ENCODE measurements around the gene TBX5. TPM values are rescaled to one million over a fixed set of nuclear protein-coding genes. Genes with fewer than 3 reads are reported as not detected.

Gene TBX5
- total RNA-seq, 4 donors from 2014 or later = 8.6 to 38.8 (median 28.0) TPM

DNA sequence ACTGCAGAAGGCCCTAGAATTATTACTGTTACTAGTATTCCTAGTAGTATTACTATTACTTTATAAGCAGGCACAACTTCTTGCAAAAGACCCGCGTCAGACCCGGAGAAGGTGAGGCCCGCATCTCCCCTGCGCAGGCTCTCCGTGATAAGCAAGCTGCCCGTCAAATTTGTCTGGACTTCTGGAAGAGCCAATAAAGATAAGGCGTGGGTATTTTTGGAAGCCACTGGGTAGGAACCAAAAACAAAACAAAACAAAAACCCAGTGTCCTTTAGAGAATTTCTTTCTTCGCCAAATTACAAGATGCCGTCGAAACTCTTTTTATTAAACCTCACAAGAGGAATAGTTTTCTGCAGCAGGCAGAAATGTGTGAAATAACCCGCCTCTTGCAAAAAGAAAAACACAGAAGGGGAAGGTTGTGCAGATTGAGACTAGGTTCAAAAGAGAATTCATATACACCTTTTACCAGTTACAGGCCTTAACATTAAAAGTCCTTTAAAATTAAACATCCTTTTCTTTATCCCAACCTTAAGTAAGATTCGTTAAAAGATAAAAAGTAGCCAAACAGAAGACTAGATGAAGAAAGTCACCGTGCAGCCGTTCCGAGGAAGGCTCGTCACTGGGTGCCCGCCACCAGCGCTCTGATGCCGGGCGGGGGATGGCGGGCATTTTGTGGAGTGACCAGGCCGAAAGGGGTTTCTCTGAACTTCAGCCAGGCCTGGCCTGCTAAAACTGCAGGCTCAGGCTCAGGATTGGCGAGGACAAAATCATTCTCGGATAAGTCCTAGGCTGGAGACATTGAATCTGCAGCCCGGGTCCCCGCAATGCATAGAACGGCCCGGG is 1.6 kb downstream of the TBX5 start:
- peaks cover 32% of the 10 kb centered on the region for H3K27me3 ChIP-seq
- H3K27ac ChIP-seq = peak overlapping the region; percentile 64 to 94 (median 92)

DNA sequence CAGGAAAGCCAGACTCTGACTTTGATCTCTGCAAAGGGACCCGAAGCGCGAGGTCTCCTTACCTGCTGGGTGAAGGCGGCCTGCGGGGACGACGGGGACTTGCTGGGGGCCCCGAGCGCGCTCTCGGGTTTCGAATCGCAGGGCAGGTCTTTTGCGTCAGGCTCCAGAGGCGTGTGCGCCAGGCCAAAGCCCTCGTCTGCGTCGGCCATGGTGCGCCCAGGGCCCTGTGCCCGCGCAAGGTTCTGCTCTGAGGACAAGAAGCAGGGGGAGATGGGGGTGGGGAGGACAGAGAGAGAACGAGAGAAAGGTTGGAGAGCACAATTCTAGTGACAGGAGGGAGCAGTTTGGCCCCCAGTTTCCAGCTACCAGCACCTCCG is 2.3 kb downstream of the TBX5 start:
- Histone ChIP-seq H3K27ac (peak overlapping the region; percentile 64 to 94 (median 92)), H3K4me3 (peak overlapping the region; percentile 32 to 67), H3K9me3 (no peaks in the 10 kb centered on the region), H3K4me1 (peaks cover 0 to 58% (median 12%) of the 10 kb centered on the region in 3 donors), H3K27me3 (peaks cover 32% of the 10 kb centered on the region), H3K36me3 (peaks cover 0 to 3% of the 10 kb centered on the region in 2 donors)
- WGBS, 2 donors (ENCODE audit: low coverage in 1 of 2) = 0 to 55% methylated on average over 3 to 16 of the region's 24 CpGs
- no peak for ATAC-seq
- TF ChIP-seq POLR2A (IDR thresholded peaks at IDR 0.05) = no peak
- TF ChIP-seq, protein P1, sequence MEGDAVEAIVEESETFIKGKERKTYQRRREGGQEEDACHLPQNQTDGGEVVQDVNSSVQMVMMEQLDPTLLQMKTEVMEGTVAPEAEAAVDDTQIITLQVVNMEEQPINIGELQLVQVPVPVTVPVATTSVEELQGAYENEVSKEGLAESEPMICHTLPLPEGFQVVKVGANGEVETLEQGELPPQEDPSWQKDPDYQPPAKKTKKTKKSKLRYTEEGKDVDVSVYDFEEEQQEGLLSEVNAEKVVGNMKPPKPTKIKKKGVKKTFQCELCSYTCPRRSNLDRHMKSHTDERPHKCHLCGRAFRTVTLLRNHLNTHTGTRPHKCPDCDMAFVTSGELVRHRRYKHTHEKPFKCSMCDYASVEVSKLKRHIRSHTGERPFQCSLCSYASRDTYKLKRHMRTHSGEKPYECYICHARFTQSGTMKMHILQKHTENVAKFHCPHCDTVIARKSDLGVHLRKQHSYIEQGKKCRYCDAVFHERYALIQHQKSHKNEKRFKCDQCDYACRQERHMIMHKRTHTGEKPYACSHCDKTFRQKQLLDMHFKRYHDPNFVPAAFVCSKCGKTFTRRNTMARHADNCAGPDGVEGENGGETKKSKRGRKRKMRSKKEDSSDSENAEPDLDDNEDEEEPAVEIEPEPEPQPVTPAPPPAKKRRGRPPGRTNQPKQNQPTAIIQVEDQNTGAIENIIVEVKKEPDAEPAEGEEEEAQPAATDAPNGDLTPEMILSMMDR (IDR thresholded peaks at IDR 0.05) = no peak
- TF ChIP-seq EP300 (IDR thresholded peaks at IDR 0.05) = no peak
- no peak for TF ChIP-seq POLR2AphosphoS5 (IDR thresholded peaks at IDR 0.05)

More for the DNA sequence above, 1.6 kb downstream of the TBX5 start:
- WGBS, 2 donors (ENCODE audit: low coverage in 1 of 2) = 13 to 28% methylated on average over 23 to 26 of the region's 29 CpGs
- Histone ChIP-seq H3K9me3 (no peaks in the 10 kb centered on the region), H3K4me1 (peaks cover 0 to 54% (median 12%) of the 10 kb centered on the region in 3 donors), H3K4me3 (peak overlapping the region; percentile 32 to 67), H3K36me3 (no peaks in the 10 kb centered on the region)
- ATAC-seq = no peak
- TF ChIP-seq EP300 (IDR thresholded peaks at IDR 0.05) (no peak), POLR2AphosphoS5 (IDR thresholded peaks at IDR 0.05) (no peak), POLR2A (IDR thresholded peaks at IDR 0.05) (no peak)
- TF ChIP-seq, protein P1 (IDR thresholded peaks at IDR 0.05) = no peak

DNA sequence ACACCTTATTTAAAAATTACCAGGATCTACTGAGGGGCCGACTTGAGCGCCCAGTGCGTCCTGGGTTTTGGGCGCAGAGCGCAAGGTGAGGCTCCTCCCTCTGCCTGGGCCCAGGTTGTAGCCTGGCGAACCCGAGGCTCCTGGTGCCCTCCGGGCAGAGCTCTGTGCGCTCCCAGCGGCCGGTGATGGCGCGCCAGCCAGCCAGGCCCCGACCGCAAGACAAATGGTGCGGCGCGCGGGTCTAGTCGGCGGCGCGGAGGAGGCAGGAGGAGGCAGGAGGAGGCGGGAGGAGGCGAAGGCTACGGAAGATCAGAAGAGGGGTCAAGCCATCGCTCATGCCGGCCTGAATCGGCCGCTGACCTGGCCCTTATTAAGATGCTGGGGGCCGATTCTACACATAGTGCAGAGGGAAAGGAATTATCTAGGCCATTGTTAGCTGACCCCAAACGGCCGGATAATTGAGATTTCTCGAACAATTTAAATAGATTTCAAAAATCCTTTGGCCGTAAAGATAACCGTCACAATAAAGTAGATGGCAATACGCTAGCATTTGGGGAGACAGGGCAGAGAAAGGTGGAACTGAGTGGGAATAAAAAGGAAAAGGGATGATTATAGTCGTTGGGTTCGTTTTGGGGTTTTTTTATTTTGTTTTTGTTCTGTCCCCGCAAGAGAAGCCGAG is 2.8 kb downstream of the TBX5 start:
- Histone ChIP-seq H3K27ac (peak overlapping the region; percentile 64 to 94 (median 92)), H3K27me3 (peaks cover 32% of the 10 kb centered on the region), H3K9me3 (no peaks in the 10 kb centered on the region), H3K4me3 (peak overlapping the region; percentile 32 to 67), H3K36me3 (peaks cover 0 to 9% of the 10 kb centered on the region in 2 donors), H3K4me1 (peaks cover 0 to 61% (median 12%) of the 10 kb centered on the region in 3 donors)
- TF ChIP-seq, protein P1 (IDR thresholded peaks at IDR 0.05) = peak in 3 of 4 experiments; percentile 49 to 67 (median 62)
- TF ChIP-seq POLR2AphosphoS5 (IDR thresholded peaks at IDR 0.05) (no peak), EP300 (IDR thresholded peaks at IDR 0.05) (no peak), POLR2A (IDR thresholded peaks at IDR 0.05) (peak in 1 of 2 donors; percentile 20)
- ATAC-seq = peak; percentile 59
- 12 to 51% methylated on average over 16 to 22 of the region's 41 CpGs for WGBS, 2 donors (ENCODE audit: low coverage in 1 of 2)

DNA sequence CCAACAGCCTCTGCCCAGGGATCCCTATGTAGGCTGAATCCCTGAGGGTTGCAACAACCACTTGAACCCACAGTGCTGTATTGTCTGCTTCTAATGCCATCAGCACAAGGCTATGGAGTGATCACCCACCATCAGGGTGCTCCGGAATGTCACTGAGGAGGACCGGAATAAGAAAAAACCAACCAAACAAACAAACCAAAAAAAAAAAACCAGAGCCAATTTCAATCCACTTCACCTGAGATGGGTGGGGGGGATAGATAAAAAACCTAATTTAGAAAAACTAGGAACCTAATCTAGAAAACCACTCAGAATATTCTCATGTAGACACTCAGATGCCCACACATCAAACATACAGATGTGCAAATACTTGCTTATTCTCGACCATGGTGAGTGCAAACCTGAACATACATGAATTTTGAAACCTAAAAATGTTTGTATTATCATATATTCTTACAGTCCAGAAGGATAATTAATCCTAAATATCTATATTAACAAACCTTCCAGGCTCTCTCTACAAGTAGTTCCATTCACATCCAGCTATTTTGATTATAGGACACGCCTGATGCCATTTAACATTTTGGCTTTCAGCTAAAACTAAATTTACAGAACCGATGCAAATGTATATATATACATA is 3.7 kb downstream of the TBX5 start:
- no peak for TF ChIP-seq EP300 (IDR thresholded peaks at IDR 0.05)
- H3K27me3 ChIP-seq = peaks cover 26% of the 10 kb centered on the region
- H3K4me1 ChIP-seq = peaks cover 0 to 70% (median 12%) of the 10 kb centered on the region in 3 donors
- no peak for ATAC-seq
- WGBS, 2 donors (ENCODE audit: low coverage in 1 of 2) = 25 to 66% methylated on average over 3 to 5 of the region's 5 CpGs
- H3K36me3 ChIP-seq = peaks cover 0 to 16% of the 10 kb centered on the region in 2 donors
- H3K9me3 ChIP-seq = no peaks in the 10 kb centered on the region
- H3K27ac ChIP-seq = peak overlapping the region; percentile 64 to 94 (median 92)
- H3K4me3 ChIP-seq = peak overlapping the region in 1 of 2 donors; percentile 67
